ENCODE data around the gene PTGES3L.
"Not testable (repeated sequence)": the region's sequence is repeated elsewhere in the genome, so short reads cannot be mapped to it uniquely, and the experiment has no call there.

Gene PTGES3L

GRCh38 chr17:42980274-42980765 is 440 bp upstream of the PTGES3L start, which contains the start of gene RUNDC1:
Gene RUNDC1, plus strand, starts transcription at chr17:42980565. Its CDS starts 12 bp downstream, at chr17:42980577.
- DNase-seq = peak; percentile 95

- DNase-seq = not testable (repeated sequence)
Observed at GRCh38 chr17:42975701-42976100, 4.2 kb downstream of the PTGES3L start.

GRCh38 chr17:42975265-42975664 is 4.6 kb downstream of the PTGES3L start:
- no peak for DNase-seq

GRCh38 chr17:42973323-42973722 is 6.6 kb downstream of the PTGES3L start:
- not testable (repeated sequence) for DNase-seq

- no peak for DNase-seq
Observed at GRCh38 chr17:42971589-42971988, 8.3 kb downstream of the PTGES3L start.

- DNase-seq = no peak
Observed at GRCh38 chr17:42969001-42969581, 10.8 kb downstream of the PTGES3L start.

GRCh38 chr17:42967925-42968324 is 12.0 kb downstream of the PTGES3L start:
- DNase-seq = no peak

- DNase-seq = peak; percentile 89
Observed at GRCh38 chr17:42964161-42964932, 15.5 kb downstream of the PTGES3L start, which contains the start of gene AARSD1. Gene AARSD1, minus strand, starts transcription at chr17:42964454. Its CDS starts 14 bp downstream, at chr17:42964440.

GRCh38 chr17:42953669-42954068 is 26.2 kb downstream of the PTGES3L start:
- DNase-seq = no peak

GRCh38 chr17:42950044-42950783 is 29.7 kb downstream of the PTGES3L start:
- no peak for DNase-seq

- no peak for DNase-seq
Observed at GRCh38 chr17:42946812-42947211, 33.1 kb downstream of the PTGES3L start.

- DNase-seq = no peak
Observed at GRCh38 chr17:42944211-42944610, 35.7 kb downstream of the PTGES3L start.

- DNase-seq = peak; percentile 4
Observed at GRCh38 chr17:42937712-42938596, 41.9 kb downstream of the PTGES3L start.

GRCh38 chr17:42929497-42929844 is 50.4 kb downstream of the PTGES3L start:
- DNase-seq = no peak

GRCh38 chr17:42928714-42929496 is 51.0 kb downstream of the PTGES3L start:
- no peak for DNase-seq

GRCh38 chr17:42924891-42925290 is 55.0 kb downstream of the PTGES3L start:
- no peak for DNase-seq

GRCh38 chr17:42923472-42923871 is 56.4 kb downstream of the PTGES3L start:
- DNase-seq = not testable (repeated sequence)

GRCh38 chr17:42922294-42922693 is 57.6 kb downstream of the PTGES3L start:
- no peak for DNase-seq

- no peak for DNase-seq
Observed at GRCh38 chr17:42920922-42921321, 59.0 kb downstream of the PTGES3L start.

GRCh38 chr17:42920106-42920900 is 59.6 kb downstream of the PTGES3L start:
- no peak for DNase-seq

Measured in CD4-positive, alpha-beta T cell treated with Interleukin-17A for 4 hours (primary cell).